ENCODE results near the gene DUSP8.

The DUSP8 gene

DNA sequence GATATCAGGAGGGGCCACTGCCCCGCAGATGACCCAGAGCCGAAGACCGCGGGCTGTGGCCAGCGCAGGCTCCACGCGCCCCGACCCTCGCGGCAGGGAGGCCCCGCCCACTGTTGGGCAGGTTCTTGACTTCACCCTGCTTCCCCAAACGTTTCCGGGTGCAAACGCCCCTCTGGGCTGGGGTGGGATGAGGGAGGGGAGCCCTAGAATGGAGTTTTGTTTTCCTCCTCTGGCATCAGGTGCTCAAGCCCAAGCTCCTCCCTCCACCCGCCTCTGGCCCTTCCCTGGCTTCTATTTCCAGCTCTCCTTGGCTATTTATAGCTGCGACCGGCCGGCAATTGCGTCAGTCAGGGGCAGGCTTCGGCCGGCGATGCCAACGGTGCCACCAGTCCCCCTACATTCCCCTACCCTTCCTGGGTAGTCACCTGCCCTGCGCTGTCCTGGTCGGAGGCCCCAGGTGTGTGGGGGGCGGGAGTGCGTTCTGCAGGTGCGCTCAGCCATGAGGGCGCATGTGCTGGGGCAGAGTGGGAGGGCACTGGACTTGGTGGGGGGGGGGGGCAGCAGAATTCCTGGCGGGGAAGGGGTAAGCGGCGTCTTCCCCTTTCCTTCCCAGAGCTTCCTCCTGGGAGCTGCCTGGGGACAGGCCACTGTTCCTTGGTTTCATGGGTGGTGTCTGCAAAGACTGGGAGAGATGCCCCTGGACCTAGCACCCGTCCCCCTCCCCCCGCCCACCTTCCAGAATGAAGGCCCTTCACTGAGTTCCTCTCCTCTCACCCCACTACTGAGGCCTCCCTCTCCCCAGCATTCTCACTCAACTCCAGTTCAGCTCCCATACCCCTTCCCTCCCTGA is 23.6 kb downstream of the DUSP8 start (continued):
- TF ChIP-seq, protein P1, sequence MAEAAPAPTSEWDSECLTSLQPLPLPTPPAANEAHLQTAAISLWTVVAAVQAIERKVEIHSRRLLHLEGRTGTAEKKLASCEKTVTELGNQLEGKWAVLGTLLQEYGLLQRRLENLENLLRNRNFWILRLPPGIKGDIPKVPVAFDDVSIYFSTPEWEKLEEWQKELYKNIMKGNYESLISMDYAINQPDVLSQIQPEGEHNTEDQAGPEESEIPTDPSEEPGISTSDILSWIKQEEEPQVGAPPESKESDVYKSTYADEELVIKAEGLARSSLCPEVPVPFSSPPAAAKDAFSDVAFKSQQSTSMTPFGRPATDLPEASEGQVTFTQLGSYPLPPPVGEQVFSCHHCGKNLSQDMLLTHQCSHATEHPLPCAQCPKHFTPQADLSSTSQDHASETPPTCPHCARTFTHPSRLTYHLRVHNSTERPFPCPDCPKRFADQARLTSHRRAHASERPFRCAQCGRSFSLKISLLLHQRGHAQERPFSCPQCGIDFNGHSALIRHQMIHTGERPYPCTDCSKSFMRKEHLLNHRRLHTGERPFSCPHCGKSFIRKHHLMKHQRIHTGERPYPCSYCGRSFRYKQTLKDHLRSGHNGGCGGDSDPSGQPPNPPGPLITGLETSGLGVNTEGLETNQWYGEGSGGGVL (tag by site-specific recombination; IDR thresholded peaks at IDR 0.05), result peak; percentile 38
- TF ChIP-seq ZNF133 (tag by site-specific recombination; IDR thresholded peaks at IDR 0.05) (no peak), ZNF335 (tag by site-specific recombination; conservative IDR thresholded peaks at IDR 0.05) (0 out of 2 replicates have a peak, but pooled peaks have one; percentile 9), ZNF341 (tag by site-specific recombination; IDR thresholded peaks at IDR 0.05; ENCODE audit: low read depth) (peak; percentile 41), SP2 (tag by site-specific recombination; IDR thresholded peaks at IDR 0.05) (peak; percentile 46), ZNF292 (tag by site-specific recombination; IDR thresholded peaks at IDR 0.05; ENCODE audit: borderline replicate concordance, low read depth) (no peak), KLF1 (tag by site-specific recombination; IDR thresholded peaks at IDR 0.05) (peak; percentile 81)
- TF ChIP-seq, protein P2, sequence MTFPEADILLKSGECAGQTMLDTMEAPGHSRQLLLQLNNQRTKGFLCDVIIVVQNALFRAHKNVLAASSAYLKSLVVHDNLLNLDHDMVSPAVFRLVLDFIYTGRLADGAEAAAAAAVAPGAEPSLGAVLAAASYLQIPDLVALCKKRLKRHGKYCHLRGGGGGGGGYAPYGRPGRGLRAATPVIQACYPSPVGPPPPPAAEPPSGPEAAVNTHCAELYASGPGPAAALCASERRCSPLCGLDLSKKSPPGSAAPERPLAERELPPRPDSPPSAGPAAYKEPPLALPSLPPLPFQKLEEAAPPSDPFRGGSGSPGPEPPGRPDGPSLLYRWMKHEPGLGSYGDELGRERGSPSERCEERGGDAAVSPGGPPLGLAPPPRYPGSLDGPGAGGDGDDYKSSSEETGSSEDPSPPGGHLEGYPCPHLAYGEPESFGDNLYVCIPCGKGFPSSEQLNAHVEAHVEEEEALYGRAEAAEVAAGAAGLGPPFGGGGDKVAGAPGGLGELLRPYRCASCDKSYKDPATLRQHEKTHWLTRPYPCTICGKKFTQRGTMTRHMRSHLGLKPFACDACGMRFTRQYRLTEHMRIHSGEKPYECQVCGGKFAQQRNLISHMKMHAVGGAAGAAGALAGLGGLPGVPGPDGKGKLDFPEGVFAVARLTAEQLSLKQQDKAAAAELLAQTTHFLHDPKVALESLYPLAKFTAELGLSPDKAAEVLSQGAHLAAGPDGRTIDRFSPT (tag by site-specific recombination; IDR thresholded peaks at IDR 0.05), result peak; percentile 76; the same call in 1 of the 2 replicates

DNA sequence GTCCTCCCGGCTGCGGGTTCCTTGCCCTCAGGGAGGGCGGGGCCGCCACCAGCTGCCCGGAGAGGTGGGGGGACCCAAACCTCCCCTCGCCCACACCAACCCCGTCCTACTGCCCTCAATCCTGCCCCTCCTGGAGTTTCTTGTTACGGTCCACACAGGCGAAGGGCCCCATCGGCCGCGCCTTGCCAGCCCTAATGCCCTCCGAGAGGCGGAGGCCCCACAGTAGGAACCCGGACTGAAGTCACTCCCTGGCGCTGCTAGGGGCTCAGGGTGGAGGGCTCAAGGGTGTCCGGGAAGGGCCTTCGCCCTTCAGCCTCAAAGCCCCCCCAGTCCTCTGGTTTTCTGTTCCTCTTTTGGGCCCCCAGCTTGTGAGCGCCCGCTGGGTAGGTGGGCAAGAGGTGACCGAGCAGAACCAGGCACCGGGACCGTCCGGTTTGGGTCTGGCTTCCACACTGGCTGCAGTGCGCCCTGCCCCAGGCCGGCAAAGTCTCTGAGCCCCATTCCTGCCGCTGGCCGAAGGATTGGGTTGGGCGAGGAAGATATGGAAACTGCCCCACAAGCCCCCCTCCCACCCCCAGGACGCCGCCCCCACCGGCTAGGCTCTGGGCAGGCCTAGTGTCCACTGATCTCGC is 24.5 kb downstream of the DUSP8 start:
- H3K9me3 ChIP-seq (ENCODE audit: control insufficient read depth, insufficient read depth, low read depth, low read length), result no peaks in the 10 kb centered on the region
- ChIA-PET CTCF (interaction anchor here (0.8 to 5.4 kb wide), 18 partner anchors 10 to 452 kb away, joined by 3 to 138 read pairs (median 5); partner anchors contain the start of genes KRTAP5-2 and KRTAP5-3), POLR2A (interaction anchor here (0.9 to 1.5 kb wide), 4 partner anchors 11 to 27 kb away, joined by 3 to 24 read pairs (median 6); no protein-coding TSS in a partner anchor)
- H3K4me3 ChIP-seq (ENCODE audit: low read depth, low read length), result peak overlapping the region; percentile 36; the same call in 1 of the 2 replicates
- peaks cover 3% of the 10 kb centered on the region; the same call in 1 of the 2 replicates for H3K4me1 ChIP-seq (ENCODE audit: control insufficient read depth, insufficient read depth, low read length)
- no peaks in the 10 kb centered on the region for H3K36me3 ChIP-seq (ENCODE audit: control insufficient read depth in 2 of 2, insufficient read depth in 1 of 2, low read length in 2 of 2)
- TF ChIP-seq ZNF211 (tag by site-specific recombination; IDR thresholded peaks at IDR 0.05; ENCODE audit: low read depth) (no peak), ZNF391 (tag by site-specific recombination; IDR thresholded peaks at IDR 0.05; ENCODE audit: borderline replicate concordance, low read depth) (no peak), ZNF610 (tag by site-specific recombination; IDR thresholded peaks at IDR 0.05; ENCODE audit: borderline replicate concordance) (no peak), KLF7 (tag by site-specific recombination; IDR thresholded peaks at IDR 0.05; ENCODE audit: borderline replicate concordance) (peak; percentile 88), ZFHX2 (tag by site-specific recombination; conservative IDR thresholded peaks at IDR 0.05) (0 out of 2 replicates have a peak, but pooled peaks have one; percentile 27), ZNF169 (tag by site-specific recombination; IDR thresholded peaks at IDR 0.05) (no peak), ZNF423 (tag by site-specific recombination; IDR thresholded peaks at IDR 0.05) (no peak), KLF1 (tag by site-specific recombination; IDR thresholded peaks at IDR 0.05) (peak; percentile 10; the same call in 1 of the 2 replicates)
- TF ChIP-seq, protein P2 (tag by site-specific recombination; IDR thresholded peaks at IDR 0.05), result 0 out of 2 replicates have a peak, but pooled peaks have one; percentile 27
- TF ChIP-seq, protein P3, sequence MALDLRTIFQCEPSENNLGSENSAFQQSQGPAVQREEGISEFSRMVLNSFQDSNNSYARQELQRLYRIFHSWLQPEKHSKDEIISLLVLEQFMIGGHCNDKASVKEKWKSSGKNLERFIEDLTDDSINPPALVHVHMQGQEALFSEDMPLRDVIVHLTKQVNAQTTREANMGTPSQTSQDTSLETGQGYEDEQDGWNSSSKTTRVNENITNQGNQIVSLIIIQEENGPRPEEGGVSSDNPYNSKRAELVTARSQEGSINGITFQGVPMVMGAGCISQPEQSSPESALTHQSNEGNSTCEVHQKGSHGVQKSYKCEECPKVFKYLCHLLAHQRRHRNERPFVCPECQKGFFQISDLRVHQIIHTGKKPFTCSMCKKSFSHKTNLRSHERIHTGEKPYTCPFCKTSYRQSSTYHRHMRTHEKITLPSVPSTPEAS (tag by site-specific recombination; IDR thresholded peaks at IDR 0.05), result no peak
- TF ChIP-seq, protein P4, sequence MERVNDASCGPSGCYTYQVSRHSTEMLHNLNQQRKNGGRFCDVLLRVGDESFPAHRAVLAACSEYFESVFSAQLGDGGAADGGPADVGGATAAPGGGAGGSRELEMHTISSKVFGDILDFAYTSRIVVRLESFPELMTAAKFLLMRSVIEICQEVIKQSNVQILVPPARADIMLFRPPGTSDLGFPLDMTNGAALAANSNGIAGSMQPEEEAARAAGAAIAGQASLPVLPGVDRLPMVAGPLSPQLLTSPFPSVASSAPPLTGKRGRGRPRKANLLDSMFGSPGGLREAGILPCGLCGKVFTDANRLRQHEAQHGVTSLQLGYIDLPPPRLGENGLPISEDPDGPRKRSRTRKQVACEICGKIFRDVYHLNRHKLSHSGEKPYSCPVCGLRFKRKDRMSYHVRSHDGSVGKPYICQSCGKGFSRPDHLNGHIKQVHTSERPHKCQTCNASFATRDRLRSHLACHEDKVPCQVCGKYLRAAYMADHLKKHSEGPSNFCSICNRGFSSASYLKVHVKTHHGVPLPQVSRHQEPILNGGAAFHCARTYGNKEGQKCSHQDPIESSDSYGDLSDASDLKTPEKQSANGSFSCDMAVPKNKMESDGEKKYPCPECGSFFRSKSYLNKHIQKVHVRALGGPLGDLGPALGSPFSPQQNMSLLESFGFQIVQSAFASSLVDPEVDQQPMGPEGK (tag by site-specific recombination; IDR thresholded peaks at IDR 0.05), result peak; percentile 47
- TF ChIP-seq, protein P5, sequence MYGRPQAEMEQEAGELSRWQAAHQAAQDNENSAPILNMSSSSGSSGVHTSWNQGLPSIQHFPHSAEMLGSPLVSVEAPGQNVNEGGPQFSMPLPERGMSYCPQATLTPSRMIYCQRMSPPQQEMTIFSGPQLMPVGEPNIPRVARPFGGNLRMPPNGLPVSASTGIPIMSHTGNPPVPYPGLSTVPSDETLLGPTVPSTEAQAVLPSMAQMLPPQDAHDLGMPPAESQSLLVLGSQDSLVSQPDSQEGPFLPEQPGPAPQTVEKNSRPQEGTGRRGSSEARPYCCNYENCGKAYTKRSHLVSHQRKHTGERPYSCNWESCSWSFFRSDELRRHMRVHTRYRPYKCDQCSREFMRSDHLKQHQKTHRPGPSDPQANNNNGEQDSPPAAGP (tag by site-specific recombination; IDR thresholded peaks at IDR 0.05), result peak; percentile 16; the same call in 1 of the 2 replicates
- no peak overlapping the region for H3K27ac ChIP-seq (ENCODE audit: extremely low read depth, low read depth, low read length)
